Mesothelial cell of epicardium (in vitro differentiated cells): ENCODE data around the gene CFI. TPM values are rescaled to one million over a fixed set of nuclear protein-coding genes. Genes with fewer than 3 reads are reported as not detected.
A peak's percentile ranks its signal among the peaks of the same experiment; 100 is the strongest.

Experiments
- DNase-seq, 2 experiments: peaks; one replicate each; pipeline ENCODE4 v3.0.0; 2021; ENCODE audit warnings: low spot score in 2 of 2; ENCODE audit not compliant: unreplicated experiment in 2 of 2
- H3K27ac Mint-ChIP-seq: 2 replicates; pipeline ENCODE4 v1.8.0; 2021; ENCODE audit warnings: mixed read lengths
- H3K27me3 Mint-ChIP-seq: 2 replicates; pipeline ENCODE4 v1.8.0; 2021; ENCODE audit warnings: low read depth, mixed read lengths
- H3K36me3 Mint-ChIP-seq: 2 replicates; pipeline ENCODE4 v1.8.0; 2021; ENCODE audit warnings: mixed read lengths
- H3K4me1 Mint-ChIP-seq: 2 replicates; pipeline ENCODE4 v1.8.0; 2021; ENCODE audit warnings: mixed read lengths
- H3K4me3 Mint-ChIP-seq: 2 replicates; pipeline ENCODE4 v1.8.0; 2021; ENCODE audit warnings: mild to moderate bottlenecking, moderate library complexity, mixed read lengths
- H3K9me3 Mint-ChIP-seq: 2 replicates; pipeline ENCODE4 v1.8.0; 2021; ENCODE audit warnings: mixed read lengths
- CTCF ChIP-seq: fragments of 200-600 bp; sonication (generic); IDR thresholded peaks from one replicate; pipeline ENCODE4 v1.5.0; 2021; ENCODE audit warnings: antibody characterized with exemption; ENCODE audit not compliant: unreplicated experiment
- total RNA-seq: library from RNA; stranded (reverse); gene quantifications from 3 replicates; pipeline ENCODE4 v1.2.1, GENCODE V29; 2021

Gene CFI
- total RNA-seq: 485 to 506 TPM (median 505 TPM) in 3 replicates

GRCh38 chr4:109801895-109802319 is at the start of gene CFI:
Gene CFI, minus strand, starts transcription at chr4:109801999. Its CDS starts 28 bp downstream, at chr4:109801971.
- peaks cover 50% of the 10 kb centered on the region for H3K4me1 Mint-ChIP-seq
- H3K36me3 Mint-ChIP-seq: peaks cover 30% of the 10 kb centered on the region
- H3K9me3 Mint-ChIP-seq: peaks cover 25% of the 10 kb centered on the region
- TF ChIP-seq CTCF: no peak
- H3K4me3 Mint-ChIP-seq: peak within 1 kb of the TSS; percentile 87
- no peak for DNase-seq
- peak within 1 kb of the TSS; percentile 99 for H3K27ac Mint-ChIP-seq
- no peaks in the 10 kb centered on the region for H3K27me3 Mint-ChIP-seq

GRCh38 chr4:109850601-109851000 is 48.8 kb upstream of the CFI start:
- Mint-ChIP-seq H3K36me3 (no peaks in the 10 kb centered on the region), H3K9me3 (peaks cover 2% of the 10 kb centered on the region)

GRCh38 chr4:109848501-109848900 is 46.7 kb upstream of the CFI start:
- no peaks in the 10 kb centered on the region for H3K36me3 Mint-ChIP-seq

More at GRCh38 chr4:109850601-109851000, 48.8 kb upstream of the CFI start:
- no peak overlapping the region for H3K27ac Mint-ChIP-seq
- no peak overlapping the region for H3K4me3 Mint-ChIP-seq
- no peak for DNase-seq
- peaks cover 7% of the 10 kb centered on the region for H3K4me1 Mint-ChIP-seq
- TF ChIP-seq CTCF: no peak
- peaks cover 4% of the 10 kb centered on the region for H3K27me3 Mint-ChIP-seq

GRCh38 chr4:109847896-109848442 is 46.2 kb upstream of the CFI start, which contains the start of gene LRIT3:
Gene LRIT3, plus strand, starts transcription at chr4:109848107. Its CDS starts 95 bp downstream, at chr4:109848202.
- Mint-ChIP-seq H3K27me3 (peaks cover 4% of the 10 kb centered on the region), H3K9me3 (no peaks in the 10 kb centered on the region), H3K27ac (no peak within 1 kb of the TSS), H3K36me3 (no peaks in the 10 kb centered on the region), H3K4me1 (peaks cover 7% of the 10 kb centered on the region), H3K4me3 (no peak within 1 kb of the TSS)
- TF ChIP-seq CTCF: no peak
- no peak for DNase-seq

More at GRCh38 chr4:109848501-109848900, 46.7 kb upstream of the CFI start:
- no peak for TF ChIP-seq CTCF
- no peak for DNase-seq
- Mint-ChIP-seq H3K27me3 (peaks cover 4% of the 10 kb centered on the region), H3K4me1 (peaks cover 7% of the 10 kb centered on the region), H3K27ac (no peak overlapping the region), H3K9me3 (no peaks in the 10 kb centered on the region), H3K4me3 (no peak overlapping the region)

- Mint-ChIP-seq H3K27ac (peak overlapping the region; percentile 1), H3K4me3 (no peak overlapping the region), H3K36me3 (no peaks in the 10 kb centered on the region), H3K4me1 (peaks cover 7% of the 10 kb centered on the region), H3K27me3 (peaks cover 4% of the 10 kb centered on the region), H3K9me3 (no peaks in the 10 kb centered on the region)
- DNase-seq: no peak
- TF ChIP-seq CTCF: no peak
Observed at GRCh38 chr4:109846395-109847098, 44.7 kb upstream of the CFI start.
